BLaER1 (cell line): ENCODE results near the gene TM7SF2.
"Not testable (repeated sequence)": the region's sequence is repeated elsewhere in the genome, so short reads cannot be mapped to it uniquely, and the experiment has no call there.

Experiments
- H3K27ac ChIP-seq: shearing (Covaris generic); formaldehyde crosslinking; 2 replicates; pipeline ENCODE4 v1.8.1; 2022
- H3K27me3 ChIP-seq: shearing (Covaris generic); formaldehyde crosslinking; 2 replicates; pipeline ENCODE4 v1.8.1; 2022
- H3K36me3 ChIP-seq: shearing (Covaris generic); formaldehyde crosslinking; 2 replicates; pipeline ENCODE4 v1.8.1; 2022
- H3K4me1 ChIP-seq: shearing (Covaris generic); formaldehyde crosslinking; 2 replicates; pipeline ENCODE4 v1.8.1; 2022
- H3K4me2 ChIP-seq: shearing (Covaris generic); formaldehyde crosslinking; 2 replicates; pipeline ENCODE4 v1.8.1; 2022
- H3K4me3 ChIP-seq: shearing (Covaris generic); formaldehyde crosslinking; 2 replicates; pipeline ENCODE4 v1.8.1; 2022
- H3K9ac ChIP-seq: shearing (Covaris generic); formaldehyde crosslinking; 2 replicates; pipeline ENCODE4 v1.8.1; 2022
- H3K9me3 ChIP-seq: shearing (Covaris generic); formaldehyde crosslinking; 2 replicates; pipeline ENCODE4 v1.8.1; 2022
- H4K20me1 ChIP-seq: shearing (Covaris generic); formaldehyde crosslinking; 2 replicates; pipeline ENCODE4 v1.8.1; 2022
- Cebpa-rat ChIP-seq: shearing (Covaris generic); IDR thresholded peaks from 2 replicates; pipeline ENCODE4 v1.8.1; 2022

Gene TM7SF2

DNA sequence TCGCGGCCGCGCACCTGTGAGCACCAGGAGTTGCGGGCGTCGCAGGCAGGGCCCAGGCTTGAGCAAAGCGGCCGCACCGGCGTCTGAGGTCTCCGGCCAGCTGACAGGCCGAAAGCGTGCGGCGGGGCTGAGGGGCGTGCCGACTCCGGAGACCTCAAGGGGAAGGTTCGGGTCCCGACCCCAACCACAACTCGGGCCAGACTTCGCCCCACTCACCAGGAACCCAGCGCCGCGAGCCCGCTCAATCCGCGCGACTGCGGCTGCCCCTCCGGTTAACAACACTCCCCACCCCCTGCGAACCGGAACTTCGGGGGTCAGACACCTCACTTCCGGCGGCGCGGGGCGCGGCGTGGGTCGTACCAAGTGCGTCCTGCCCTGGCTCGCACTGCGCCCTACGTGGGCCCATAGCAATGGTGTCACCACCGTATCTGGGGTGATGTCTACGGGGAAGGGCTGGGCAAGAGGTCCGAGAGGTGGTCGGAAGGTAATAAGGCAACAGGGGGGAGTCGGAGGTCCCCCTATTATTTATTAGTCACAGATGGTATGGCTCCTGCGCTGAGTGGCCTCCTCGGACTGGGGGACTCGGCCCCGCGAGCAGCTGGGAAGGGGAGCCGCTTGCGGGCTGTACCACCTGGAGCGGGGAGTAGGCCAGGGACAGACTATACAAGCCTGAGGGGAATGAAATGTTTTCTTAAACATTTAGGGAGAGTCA lies 22.7 kb downstream of the TM7SF2 start, which contains the start of gene SYVN1:
SYVN1 (minus strand) TSS at position 280 of the 712 bp plus-strand sequence. CDS start 918 bp downstream, outside the sequence.
- peaks cover 38% of the 10 kb centered on the region for H3K36me3 ChIP-seq
- peaks cover 17% of the 10 kb centered on the region for H4K20me1 ChIP-seq
- H3K4me1 ChIP-seq = peaks cover 65% of the 10 kb centered on the region
- H3K27me3 ChIP-seq = no peaks in the 10 kb centered on the region
- H3K9me3 ChIP-seq = no peaks in the 10 kb centered on the region
- peak within 1 kb of the TSS; percentile 99 for H3K4me3 ChIP-seq
- peak within 1 kb of the TSS; percentile 99 for H3K4me2 ChIP-seq
- H3K27ac ChIP-seq = peak within 1 kb of the TSS; percentile 99
- H3K9ac ChIP-seq = peak within 1 kb of the TSS; percentile 98
- TF ChIP-seq Cebpa-rat = no peak

DNA sequence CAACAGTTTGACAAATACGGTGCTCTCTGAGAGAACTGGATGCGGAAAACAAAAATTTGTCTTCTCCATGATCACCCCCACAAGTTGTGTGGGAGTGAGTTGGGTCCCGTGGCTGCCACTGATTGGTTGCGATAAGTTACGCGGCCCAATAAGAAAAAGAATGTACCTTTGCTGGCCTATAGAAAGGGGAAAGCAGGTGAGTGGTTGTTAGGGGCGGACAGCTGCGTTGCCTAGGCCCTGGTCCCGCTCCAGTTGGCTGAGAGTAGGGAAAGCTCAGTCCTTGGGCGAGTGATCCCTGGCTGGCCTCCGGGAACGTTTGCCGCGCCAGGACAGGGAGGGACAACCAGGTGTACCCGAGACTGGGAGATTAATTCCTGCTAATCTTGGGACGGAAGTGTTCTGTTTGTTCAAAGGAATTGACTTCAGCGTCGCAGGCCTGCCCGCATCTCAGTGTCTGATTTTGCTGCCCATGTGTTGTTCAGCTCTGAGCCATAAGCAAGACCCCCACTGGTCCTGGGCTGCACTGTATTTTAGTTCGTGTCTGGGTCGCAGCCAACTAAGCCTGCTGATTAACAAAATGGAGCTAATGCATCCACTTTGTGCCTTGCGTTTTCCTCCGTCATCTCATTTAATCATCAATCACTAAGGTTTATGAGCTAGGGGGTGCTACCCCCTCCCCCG lies 23.4 kb downstream of the TM7SF2 start:
- peaks cover 10% of the 10 kb centered on the region for H4K20me1 ChIP-seq
- H3K36me3 ChIP-seq = peaks cover 31% of the 10 kb centered on the region
- H3K9ac ChIP-seq = peak overlapping the region; percentile 98
- H3K4me2 ChIP-seq = peak overlapping the region; percentile 99
- H3K27ac ChIP-seq = peak overlapping the region; percentile 99
- no peak for TF ChIP-seq Cebpa-rat
- H3K4me1 ChIP-seq = peaks cover 58% of the 10 kb centered on the region
- no peaks in the 10 kb centered on the region for H3K9me3 ChIP-seq
- peak overlapping the region; percentile 99 for H3K4me3 ChIP-seq
- H3K27me3 ChIP-seq = no peaks in the 10 kb centered on the region

DNA sequence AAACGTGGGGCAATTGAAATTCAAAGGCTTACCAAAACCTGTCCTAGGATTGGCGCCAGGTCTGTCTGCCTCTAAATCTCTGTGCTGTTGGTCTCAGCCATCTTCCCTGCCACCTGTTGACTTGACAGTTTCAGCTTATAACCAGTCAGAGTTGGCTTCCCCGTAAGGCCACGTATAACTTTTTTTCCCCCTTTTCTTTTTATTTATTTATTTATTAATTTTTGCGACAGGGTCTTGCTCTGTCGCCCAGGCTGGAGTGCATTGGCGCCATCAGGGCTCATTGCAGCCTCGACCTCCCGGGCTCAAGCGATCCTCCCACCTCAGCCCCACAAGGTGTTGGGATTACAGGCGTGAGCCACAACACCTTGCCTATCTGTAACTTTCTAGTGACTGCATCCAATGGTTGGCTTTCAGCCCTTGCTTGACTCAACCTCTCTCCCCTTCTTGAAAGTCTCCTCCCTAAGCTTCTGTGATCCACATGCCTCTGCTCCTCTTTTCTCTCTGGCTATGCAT lies 24.0 kb downstream of the TM7SF2 start:
- TF ChIP-seq Cebpa-rat = no peak
- Histone ChIP-seq H3K27me3 (no peaks in the 10 kb centered on the region), H3K4me3 (peak overlapping the region; percentile 99), H3K9me3 (no peaks in the 10 kb centered on the region), H3K9ac (peak overlapping the region; percentile 98), H3K4me2 (peak overlapping the region; percentile 99), H3K36me3 (peaks cover 26% of the 10 kb centered on the region), H3K27ac (peak overlapping the region; percentile 99), H4K20me1 (peaks cover 7% of the 10 kb centered on the region), H3K4me1 (peaks cover 52% of the 10 kb centered on the region)

DNA sequence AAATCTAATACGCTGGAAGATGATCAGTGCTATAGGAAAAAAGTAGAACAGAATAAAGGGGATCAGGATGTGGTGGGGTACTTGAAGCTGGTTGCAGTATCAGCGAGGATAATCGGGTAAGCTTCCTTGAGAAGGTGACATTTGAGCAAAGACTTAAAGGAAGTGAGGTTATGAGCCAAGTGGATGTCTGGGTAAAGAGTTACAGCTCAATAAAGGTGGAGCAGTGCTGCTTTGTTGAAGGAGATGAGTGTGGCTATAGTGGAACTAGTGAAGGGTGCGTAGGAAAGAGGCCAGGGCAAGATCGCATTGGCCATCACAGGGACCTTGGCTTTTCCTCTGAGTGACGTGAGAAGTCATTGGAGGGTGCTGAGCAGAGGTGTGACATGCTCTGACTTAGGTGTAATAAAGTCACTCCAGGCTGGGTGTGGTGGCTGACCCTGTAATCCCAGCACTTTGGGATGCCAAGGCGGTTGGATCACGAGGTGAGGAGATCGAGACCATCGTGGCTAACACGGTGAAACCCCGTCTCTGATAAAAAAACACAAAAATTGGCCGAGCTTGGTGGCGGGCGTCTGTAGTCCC lies 24.9 kb downstream of the TM7SF2 start:
- Histone ChIP-seq H3K9me3 (no peaks in the 10 kb centered on the region), H3K36me3 (peaks cover 17% of the 10 kb centered on the region), H3K9ac (no peak overlapping the region), H4K20me1 (peaks cover 7% of the 10 kb centered on the region; the same call in 1 of the 2 replicates), H3K4me2 (peak overlapping the region; percentile 99; the same call in 1 of the 2 replicates), H3K4me3 (no peak overlapping the region), H3K27me3 (no peaks in the 10 kb centered on the region), H3K27ac (no peak overlapping the region), H3K4me1 (peaks cover 50% of the 10 kb centered on the region)
- no peak for TF ChIP-seq Cebpa-rat

DNA sequence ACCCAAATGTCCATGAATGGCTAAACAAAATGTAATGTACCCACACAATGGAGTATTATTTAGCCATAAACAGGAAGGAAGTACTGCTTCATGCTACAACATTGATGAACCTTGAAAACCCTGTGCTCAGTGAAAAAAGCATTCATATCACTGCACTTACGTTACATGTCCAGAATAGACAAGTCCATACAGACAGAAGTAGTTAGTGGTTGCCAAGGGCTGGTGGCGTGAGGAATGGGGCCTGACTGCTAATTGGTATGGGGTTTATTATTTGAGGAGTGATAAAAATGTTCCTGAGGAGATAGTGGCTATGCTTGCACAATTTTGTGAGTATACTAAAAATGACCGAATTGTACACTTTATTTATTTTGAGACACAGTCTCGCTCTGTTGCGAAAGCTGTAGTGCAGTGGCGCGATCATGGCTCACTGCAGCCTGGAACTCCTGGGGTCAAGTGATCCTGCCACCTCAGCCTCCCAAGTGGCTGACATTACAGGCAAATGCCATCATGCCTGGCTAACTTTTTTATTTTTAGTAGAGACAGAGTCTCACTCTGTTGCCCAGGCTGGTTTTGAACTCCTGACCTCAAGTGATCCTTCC lies 30.3 kb downstream of the TM7SF2 start:
- Histone ChIP-seq H3K9me3 (peaks cover 12% of the 10 kb centered on the region), H3K9ac (peak overlapping the region; percentile 13; the same call in 1 of the 2 replicates), H3K4me2 (peak overlapping the region; percentile 72), H3K36me3 (no peaks in the 10 kb centered on the region), H4K20me1 (no peaks in the 10 kb centered on the region), H3K4me3 (peak overlapping the region; percentile 21; the same call in 1 of the 2 replicates), H3K27ac (peak overlapping the region; percentile 33), H3K27me3 (no peaks in the 10 kb centered on the region), H3K4me1 (peaks cover 55% of the 10 kb centered on the region)
- 0 out of 2 replicates have a peak, but pooled peaks have one; percentile 49 for TF ChIP-seq Cebpa-rat

DNA sequence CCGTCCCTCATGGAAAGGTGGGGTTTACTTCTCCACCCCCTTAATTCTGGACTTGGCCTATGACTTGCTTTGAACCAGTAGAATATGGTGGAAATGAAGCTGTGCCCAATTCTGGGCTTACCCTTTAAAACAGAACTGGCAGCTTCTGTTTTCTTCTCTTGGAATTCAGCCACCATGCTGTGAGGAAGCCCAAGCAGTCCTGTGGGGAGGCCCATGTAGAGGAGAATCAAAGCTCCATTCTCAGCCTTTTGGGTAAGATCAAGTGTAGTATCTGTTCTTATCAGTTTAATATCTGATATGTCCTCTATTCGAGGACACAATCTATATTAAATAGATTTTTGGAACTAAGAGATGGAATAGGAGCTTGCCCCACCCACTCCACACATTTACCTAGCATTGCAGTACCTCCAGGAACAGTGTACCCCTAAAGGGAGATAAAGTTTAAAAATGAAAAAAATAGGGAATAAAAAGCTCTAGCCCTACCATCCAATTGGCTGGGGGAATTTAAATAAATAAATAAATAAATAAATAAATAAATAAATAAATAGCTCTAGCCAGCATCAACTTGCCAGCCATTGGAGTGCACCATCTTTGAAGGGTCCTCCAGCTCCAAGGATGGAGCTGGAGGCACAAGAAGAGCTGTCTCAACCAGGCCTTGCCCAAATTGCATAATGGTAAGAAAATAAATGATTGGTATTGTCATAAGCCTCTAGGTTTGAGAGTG lies 35.8 kb downstream of the TM7SF2 start:
- H3K27me3 ChIP-seq = no peaks in the 10 kb centered on the region
- no peak overlapping the region for H3K4me2 ChIP-seq
- H3K4me1 ChIP-seq = peaks cover 54% of the 10 kb centered on the region
- no peaks in the 10 kb centered on the region for H3K36me3 ChIP-seq
- no peak for TF ChIP-seq Cebpa-rat
- H3K4me3 ChIP-seq = no peak overlapping the region
- H4K20me1 ChIP-seq = no peaks in the 10 kb centered on the region
- no peak overlapping the region for H3K27ac ChIP-seq
- peaks cover 18% of the 10 kb centered on the region for H3K9me3 ChIP-seq
- H3K9ac ChIP-seq = no peak overlapping the region

DNA sequence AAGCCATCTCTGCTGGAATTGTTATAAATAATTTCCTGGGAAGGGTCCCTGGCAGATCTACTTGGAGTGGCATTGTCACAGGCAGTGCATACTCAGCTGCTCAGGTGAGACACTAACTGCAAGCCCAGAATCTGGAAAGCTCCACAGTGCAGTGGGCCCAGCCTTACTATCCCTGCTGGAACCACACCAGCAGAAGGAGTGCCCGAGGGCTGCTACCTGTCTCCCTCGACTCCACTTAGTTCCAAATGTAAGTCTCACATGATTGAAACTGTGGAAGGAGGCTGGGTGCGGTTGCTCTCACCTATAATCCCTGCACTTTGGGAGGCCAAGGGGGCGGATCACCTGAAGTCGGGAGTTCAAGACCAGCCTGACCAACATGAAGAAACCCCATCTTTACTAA lies 37.0 kb downstream of the TM7SF2 start:
- Histone ChIP-seq H3K27me3 (no peaks in the 10 kb centered on the region), H3K9ac (no peak overlapping the region)

DNA sequence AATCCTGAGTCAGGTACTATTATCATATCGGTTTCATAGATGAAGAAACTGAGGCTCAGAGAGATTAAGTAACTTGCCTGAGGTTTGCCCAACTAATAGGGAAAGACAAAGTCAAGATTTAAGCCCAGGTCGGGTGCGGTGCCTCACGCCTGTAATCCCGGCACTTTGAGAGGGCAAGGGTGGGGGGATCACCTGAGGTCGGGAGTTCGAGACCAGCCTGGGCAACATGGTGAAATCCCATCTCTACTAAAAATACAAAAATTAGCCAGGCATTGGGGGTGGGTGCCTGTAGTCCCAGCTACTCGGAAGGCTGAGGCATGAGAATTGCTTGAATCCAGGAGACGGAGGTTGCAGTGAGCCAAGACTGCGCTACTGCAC lies 38.4 kb downstream of the TM7SF2 start:
- not testable (repeated sequence) for H4K20me1 ChIP-seq, H3K9ac ChIP-seq, H3K4me2 ChIP-seq, H3K36me3 ChIP-seq, H3K27ac ChIP-seq, H3K27me3 ChIP-seq, H3K4me3 ChIP-seq
- peaks cover 39% of the 10 kb centered on the region for H3K4me1 ChIP-seq
- H3K9me3 ChIP-seq = peaks cover 18% of the 10 kb centered on the region

More for the DNA sequence above, 37.0 kb downstream of the TM7SF2 start:
- H3K4me2 ChIP-seq = 0 out of 2 replicates have a peak overlapping the region, but pooled peaks have one; percentile 3
- no peak overlapping the region for H3K27ac ChIP-seq
- no peaks in the 10 kb centered on the region for H3K36me3 ChIP-seq
- H3K4me1 ChIP-seq = peaks cover 43% of the 10 kb centered on the region
- TF ChIP-seq Cebpa-rat = no peak
- H3K9me3 ChIP-seq = peaks cover 18% of the 10 kb centered on the region
- no peak overlapping the region for H3K4me3 ChIP-seq
- no peaks in the 10 kb centered on the region for H4K20me1 ChIP-seq
